Left ventricle myocardium inferior (tissue), 1 donor: ENCODE results near the gene EPHX1. TPM values are rescaled to one million over a fixed set of nuclear protein-coding genes. Genes with fewer than 3 reads are reported as not detected.

Experiments used
- DNase-seq: peaks from one replicate; pipeline ENCODE4 v3.0.0-alpha.2; 2020
- H3K27ac ChIP-seq: fragments of 200-600 bp; replicated peaks from 2 replicates; pipeline ENCODE4 v1.8.0; 2021
- H3K27me3 ChIP-seq: fragments of 200-600 bp; 2 replicates; pipeline ENCODE4 v1.8.0; 2021; ENCODE audit warnings: low read depth
- H3K36me3 ChIP-seq: fragments of 200-600 bp; 2 replicates; pipeline ENCODE4 v1.8.0; 2021
- H3K4me1 ChIP-seq: fragments of 200-600 bp; 2 replicates; pipeline ENCODE4 v1.8.0; 2021
- H3K4me3 ChIP-seq: fragments of 200-600 bp; 2 replicates; pipeline ENCODE4 v1.8.0; 2021; ENCODE audit warnings: mild to moderate bottlenecking, moderate library complexity
- H3K9me3 ChIP-seq: fragments of 200-600 bp; replicated peaks from 2 replicates; pipeline ENCODE4 v1.8.0; 2021
- intact Hi-C: fragments of 100-400 bp; cut with micrococcal nuclease; formaldehyde crosslinking; loops from one replicate; pipeline ENCODE4 v1.11.0; 2022
- total RNA-seq: library from RNA; stranded (reverse); fragmentation: NEBNext Ultra II Directional; extraction: Animal tissue kit (Norgen Biotek cat#: 25700); gene quantifications from one replicate; pipeline ENCODE4 v1.2.1, GENCODE V29; 2021
- TF ChIP-seq, protein P1 (sequence below): fragments of 200-600 bp; IDR thresholded peaks from 2 replicates; pipeline ENCODE4 v1.8.0; 2021; ENCODE audit warnings: antibody characterized with exemption, mild to moderate bottlenecking, borderline replicate concordance
- donor health status: DM: no; HTN: yes; CAD: no; lungs with severe emphysema.

The EPHX1 gene
- total RNA-seq, 1 donor from 2014 or later = 49.7 TPM

DNA sequence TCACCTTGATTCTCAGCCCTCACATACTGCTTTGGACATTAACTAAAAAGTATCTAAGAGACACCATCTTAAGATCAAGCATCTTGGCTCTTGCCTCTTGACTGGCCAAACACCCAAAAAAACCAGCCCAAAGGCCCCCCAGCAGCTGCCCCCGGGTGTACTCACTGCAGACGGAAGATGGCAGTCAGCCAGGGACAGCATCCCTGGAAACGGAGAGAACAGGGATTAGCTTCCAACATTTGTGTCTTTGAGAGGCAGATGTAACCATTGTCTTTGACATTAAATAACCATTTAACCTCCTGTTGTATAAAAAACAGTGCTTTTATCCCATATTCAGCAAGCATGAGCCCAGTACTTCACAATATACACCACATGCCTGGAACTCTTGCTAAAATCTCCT is 61.0 kb downstream of the EPHX1 start:
- intact Hi-C loops = no loop called here
- no peaks in the 10 kb centered on the region for H3K27me3 ChIP-seq
- H3K27ac ChIP-seq = no peak overlapping the region
- H3K9me3 ChIP-seq = no peaks in the 10 kb centered on the region
- DNase-seq = no peak
- TF ChIP-seq, protein P1, sequence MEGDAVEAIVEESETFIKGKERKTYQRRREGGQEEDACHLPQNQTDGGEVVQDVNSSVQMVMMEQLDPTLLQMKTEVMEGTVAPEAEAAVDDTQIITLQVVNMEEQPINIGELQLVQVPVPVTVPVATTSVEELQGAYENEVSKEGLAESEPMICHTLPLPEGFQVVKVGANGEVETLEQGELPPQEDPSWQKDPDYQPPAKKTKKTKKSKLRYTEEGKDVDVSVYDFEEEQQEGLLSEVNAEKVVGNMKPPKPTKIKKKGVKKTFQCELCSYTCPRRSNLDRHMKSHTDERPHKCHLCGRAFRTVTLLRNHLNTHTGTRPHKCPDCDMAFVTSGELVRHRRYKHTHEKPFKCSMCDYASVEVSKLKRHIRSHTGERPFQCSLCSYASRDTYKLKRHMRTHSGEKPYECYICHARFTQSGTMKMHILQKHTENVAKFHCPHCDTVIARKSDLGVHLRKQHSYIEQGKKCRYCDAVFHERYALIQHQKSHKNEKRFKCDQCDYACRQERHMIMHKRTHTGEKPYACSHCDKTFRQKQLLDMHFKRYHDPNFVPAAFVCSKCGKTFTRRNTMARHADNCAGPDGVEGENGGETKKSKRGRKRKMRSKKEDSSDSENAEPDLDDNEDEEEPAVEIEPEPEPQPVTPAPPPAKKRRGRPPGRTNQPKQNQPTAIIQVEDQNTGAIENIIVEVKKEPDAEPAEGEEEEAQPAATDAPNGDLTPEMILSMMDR = no peak
- no peak overlapping the region for H3K4me3 ChIP-seq
- H3K4me1 ChIP-seq = peaks cover 9% of the 10 kb centered on the region
- H3K36me3 ChIP-seq = peaks cover 95% of the 10 kb centered on the region

DNA sequence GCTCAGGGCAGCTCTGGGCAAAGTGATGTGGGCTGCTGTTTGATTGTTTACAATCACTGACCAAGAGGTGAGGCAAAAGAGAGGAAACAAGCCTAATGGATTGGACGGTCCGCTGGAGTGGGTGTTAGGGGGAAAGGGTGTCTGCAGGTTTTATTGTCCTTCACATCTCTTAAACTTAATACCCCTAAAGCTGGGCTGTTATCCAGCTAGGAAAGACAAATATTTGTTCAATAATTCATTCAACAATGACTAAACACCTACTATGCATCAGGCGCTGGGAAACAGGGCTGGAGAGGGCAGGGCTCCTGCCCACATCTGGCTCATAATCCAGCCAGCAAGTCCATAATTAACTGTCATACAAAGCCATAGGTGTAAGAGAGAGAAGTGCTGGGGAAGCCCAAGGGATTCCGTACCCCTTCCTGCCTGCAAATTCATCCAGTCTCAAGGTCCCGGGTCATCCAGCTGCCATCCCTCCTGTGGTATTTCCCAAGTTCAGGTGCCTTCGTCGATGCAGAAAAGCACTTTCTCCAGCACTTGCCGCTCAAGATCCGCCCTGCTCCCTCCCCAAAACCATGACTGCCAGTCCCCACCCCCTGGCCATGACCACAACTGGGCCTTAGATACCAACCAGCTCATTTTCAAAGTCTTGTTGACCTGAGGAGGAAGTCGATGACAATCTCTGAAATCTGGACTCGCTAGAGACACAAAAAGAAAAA is 61.6 kb downstream of the EPHX1 start:
- Histone ChIP-seq H3K27me3 (no peaks in the 10 kb centered on the region), H3K36me3 (peaks cover 95% of the 10 kb centered on the region), H3K4me1 (peaks cover 14% of the 10 kb centered on the region), H3K9me3 (no peaks in the 10 kb centered on the region), H3K4me3 (no peak overlapping the region), H3K27ac (no peak overlapping the region)
- TF ChIP-seq, protein P1 = no peak
- intact Hi-C loops = no loop called here
- DNase-seq = no peak

- no peaks in the 10 kb centered on the region for H3K27me3 ChIP-seq
- no peak overlapping the region for H3K4me3 ChIP-seq
- peaks cover 94% of the 10 kb centered on the region for H3K36me3 ChIP-seq
- intact Hi-C loops = no loop called here
- DNase-seq = no peak
- TF ChIP-seq, protein P1 = no peak
- peaks cover 18% of the 10 kb centered on the region for H3K4me1 ChIP-seq
- no peaks in the 10 kb centered on the region for H3K9me3 ChIP-seq
- H3K27ac ChIP-seq = no peak overlapping the region
These were observed 62.1 kb downstream of the EPHX1 start for GRCh38 chr1:225872075-225872430.

GRCh38 chr1:225873281-225873850 is 63.4 kb downstream of the EPHX1 start:
- intact Hi-C loops = no loop called here
- H3K4me1 ChIP-seq = peaks cover 32% of the 10 kb centered on the region
- no peak overlapping the region for H3K4me3 ChIP-seq
- no peak overlapping the region for H3K27ac ChIP-seq
- DNase-seq = no peak
- peaks cover 81% of the 10 kb centered on the region for H3K36me3 ChIP-seq
- no peaks in the 10 kb centered on the region for H3K27me3 ChIP-seq
- H3K9me3 ChIP-seq = no peaks in the 10 kb centered on the region
- TF ChIP-seq, protein P1 = no peak

GRCh38 chr1:225874431-225874830 is 64.5 kb downstream of the EPHX1 start:
- Histone ChIP-seq H3K4me3 (no peak overlapping the region), H3K36me3 (peaks cover 72% of the 10 kb centered on the region), H3K27ac (no peak overlapping the region), H3K9me3 (no peaks in the 10 kb centered on the region), H3K27me3 (no peaks in the 10 kb centered on the region), H3K4me1 (peaks cover 34% of the 10 kb centered on the region)
- TF ChIP-seq, protein P1 = no peak
- intact Hi-C loops = no loop called here
- DNase-seq = no peak
